ENCODE measurements around the gene PTPN23. TPM values are rescaled to one million over a fixed set of nuclear protein-coding genes. Genes with fewer than 3 reads are reported as not detected.

Gene PTPN23
- total and polyA plus RNA-seq, 9 of the 15 experiments (the other 6 are each of a cell fraction or from before 2014, with no cell fraction given), result 0.41 to 58.7 (median 7.2) TPM

DNA sequence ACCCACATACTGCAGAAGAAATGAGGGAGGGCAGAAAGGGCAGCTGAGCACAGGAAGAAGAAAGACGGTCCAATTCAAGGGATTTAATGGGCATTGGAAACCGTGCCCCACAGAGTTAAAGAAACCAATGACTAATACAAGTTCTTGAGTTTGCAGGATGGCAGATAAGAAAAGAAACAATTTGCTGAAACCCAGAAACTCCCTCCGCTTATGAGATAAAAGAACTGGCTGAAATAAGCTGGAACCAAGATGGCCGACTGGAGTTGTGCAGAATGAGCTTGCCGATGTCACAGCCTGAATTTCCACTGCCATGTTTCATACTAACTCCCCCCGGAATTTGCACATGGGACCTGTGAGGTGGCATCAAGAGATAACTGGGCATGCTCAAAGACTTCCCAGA, 47.8 kb downstream of the PTPN23 start (continued):
- TF ChIP-seq, protein P1, sequence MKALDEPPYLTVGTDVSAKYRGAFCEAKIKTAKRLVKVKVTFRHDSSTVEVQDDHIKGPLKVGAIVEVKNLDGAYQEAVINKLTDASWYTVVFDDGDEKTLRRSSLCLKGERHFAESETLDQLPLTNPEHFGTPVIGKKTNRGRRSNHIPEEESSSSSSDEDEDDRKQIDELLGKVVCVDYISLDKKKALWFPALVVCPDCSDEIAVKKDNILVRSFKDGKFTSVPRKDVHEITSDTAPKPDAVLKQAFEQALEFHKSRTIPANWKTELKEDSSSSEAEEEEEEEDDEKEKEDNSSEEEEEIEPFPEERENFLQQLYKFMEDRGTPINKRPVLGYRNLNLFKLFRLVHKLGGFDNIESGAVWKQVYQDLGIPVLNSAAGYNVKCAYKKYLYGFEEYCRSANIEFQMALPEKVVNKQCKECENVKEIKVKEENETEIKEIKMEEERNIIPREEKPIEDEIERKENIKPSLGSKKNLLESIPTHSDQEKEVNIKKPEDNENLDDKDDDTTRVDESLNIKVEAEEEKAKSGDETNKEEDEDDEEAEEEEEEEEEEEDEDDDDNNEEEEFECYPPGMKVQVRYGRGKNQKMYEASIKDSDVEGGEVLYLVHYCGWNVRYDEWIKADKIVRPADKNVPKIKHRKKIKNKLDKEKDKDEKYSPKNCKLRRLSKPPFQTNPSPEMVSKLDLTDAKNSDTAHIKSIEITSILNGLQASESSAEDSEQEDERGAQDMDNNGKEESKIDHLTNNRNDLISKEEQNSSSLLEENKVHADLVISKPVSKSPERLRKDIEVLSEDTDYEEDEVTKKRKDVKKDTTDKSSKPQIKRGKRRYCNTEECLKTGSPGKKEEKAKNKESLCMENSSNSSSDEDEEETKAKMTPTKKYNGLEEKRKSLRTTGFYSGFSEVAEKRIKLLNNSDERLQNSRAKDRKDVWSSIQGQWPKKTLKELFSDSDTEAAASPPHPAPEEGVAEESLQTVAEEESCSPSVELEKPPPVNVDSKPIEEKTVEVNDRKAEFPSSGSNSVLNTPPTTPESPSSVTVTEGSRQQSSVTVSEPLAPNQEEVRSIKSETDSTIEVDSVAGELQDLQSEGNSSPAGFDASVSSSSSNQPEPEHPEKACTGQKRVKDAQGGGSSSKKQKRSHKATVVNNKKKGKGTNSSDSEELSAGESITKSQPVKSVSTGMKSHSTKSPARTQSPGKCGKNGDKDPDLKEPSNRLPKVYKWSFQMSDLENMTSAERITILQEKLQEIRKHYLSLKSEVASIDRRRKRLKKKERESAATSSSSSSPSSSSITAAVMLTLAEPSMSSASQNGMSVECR (CRISPR knock-in tag; IDR thresholded peaks at IDR 0.05), result no peak
- no peak for TF ChIP-seq ZNF445 (CRISPR knock-in tag; IDR thresholded peaks at IDR 0.05; ENCODE audit: low read depth)

DNA sequence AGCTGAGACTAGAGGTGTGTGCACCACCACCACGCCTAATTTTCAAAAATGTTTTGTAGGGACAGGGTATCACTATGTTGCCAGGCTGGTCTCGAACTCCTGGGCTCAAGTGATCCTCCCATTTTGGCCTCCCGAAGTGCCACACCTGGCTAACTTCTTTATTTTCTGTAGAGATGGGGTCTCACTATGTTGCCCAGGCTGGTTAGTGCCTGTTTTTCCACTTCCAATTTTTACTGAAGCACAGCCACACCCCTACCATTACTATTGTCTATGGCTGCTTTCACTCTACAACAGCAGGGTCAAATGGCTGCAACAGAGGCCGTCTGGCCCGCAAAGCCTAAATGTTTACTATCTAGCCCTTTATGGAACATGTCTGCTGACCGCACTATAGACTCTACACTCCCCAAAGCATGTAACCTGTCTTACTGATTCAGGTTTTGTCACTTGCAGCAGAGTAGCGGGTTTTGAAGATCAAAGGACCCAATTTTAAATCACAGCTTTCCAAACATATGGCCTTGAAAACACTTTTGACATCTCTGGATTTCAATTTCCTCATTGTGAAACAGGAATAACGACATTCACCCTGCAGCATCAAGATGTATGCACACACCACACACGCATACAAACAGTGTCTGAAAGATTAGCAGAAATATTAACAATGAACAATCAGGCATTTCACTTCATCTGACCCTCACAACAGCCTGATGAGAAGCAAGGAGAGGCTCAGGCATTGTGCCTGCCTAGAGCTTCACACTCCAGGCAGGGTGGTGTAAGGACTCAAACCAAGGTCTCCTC, 48.9 kb downstream of the PTPN23 start:
- WGBS (ENCODE audit: insufficient coverage, low coverage, missing lambda C conversion rate), result 88% methylated on average over 9 of the region's 9 CpGs
- H3K36me3 ChIP-seq (ENCODE audit: control insufficient read depth, insufficient read depth, low read length), result peaks cover 87% of the 10 kb centered on the region
- intact Hi-C loops (cut with micrococcal nuclease), result no loop called here

More for the DNA sequence above, 48.9 kb downstream of the PTPN23 start:
- H3K4me3 ChIP-seq, result no peak overlapping the region
- in situ Hi-C loops (cut with MboI), result no loop called here
- BruUV-seq (replicated peaks), result no TSS peak
- FAIRE-seq (peak; percentile 23), DNase-seq (ENCODE audit: extremely low read depth in 1 of 4, low spot score in 3 of 4) (peak in 1 of 4 experiments; percentile 3), ATAC-seq (no peak)
- no peaks in the 10 kb centered on the region for H3K9me1 ChIP-seq (ENCODE audit: control insufficient read depth, insufficient read depth, low read length)
- H3K4me2 ChIP-seq (ENCODE audit: insufficient read depth, low read length), result no peak overlapping the region
- no peaks in the 10 kb centered on the region for H3K27me3 ChIP-seq (ENCODE audit: control insufficient read depth in 2 of 2, insufficient read depth in 2 of 2, low read length in 2 of 2)
- peaks cover 14% of the 10 kb centered on the region; the same call in 1 of the 2 replicates for H4K20me1 ChIP-seq (replicated peaks; ENCODE audit: control insufficient read depth, insufficient read depth, low read length)
- no peaks in the 10 kb centered on the region for H3K9me3 ChIP-seq (replicated peaks; ENCODE audit: control insufficient read depth, insufficient read depth, low read depth, low read length)
- no peak overlapping the region for H2AFZ ChIP-seq (ENCODE audit: low read depth, low read length)
- H3K79me2 ChIP-seq (ENCODE audit: control insufficient read depth, insufficient read depth, low read length), result no peaks in the 10 kb centered on the region; the same call in 2 of the 3 replicates
- ChIA-PET POLR2A (interaction anchor here (0.6 to 1.2 kb wide), 3 partner anchors 8 to 372 kb away, joined by 3 to 5 read pairs (median 3); no protein-coding TSS in a partner anchor), CTCF (ENCODE audit: low intra/inter-chr PET ratio) (no interaction called here)
- H3K9ac ChIP-seq (ENCODE audit: insufficient read depth in 1 of 2, low read depth in 2 of 2, low read length in 2 of 2), result no peak overlapping the region
- H3K27ac ChIP-seq (ENCODE audit: extremely low read depth, low read depth, low read length), result no peak overlapping the region
- peaks cover 0 to 4% of the 10 kb centered on the region in 2 experiments; a peak in 1 of 5 replicates for H3K4me1 ChIP-seq (replicated peaks in 1 of 2; ENCODE audit: control insufficient read depth in 2 of 2, insufficient read depth in 2 of 2, low read length in 2 of 2)
- TF ChIP-seq ZNF23 (CRISPR knock-in tag; IDR thresholded peaks at IDR 0.05) (no peak), TCFL5 (CRISPR knock-in tag; conservative IDR thresholded peaks at IDR 0.05) (no peak), ZNF121 (CRISPR knock-in tag; conservative IDR thresholded peaks at IDR 0.05) (peak; percentile 56; the same call in 1 of the 2 replicates)
